Prostate gland (tissue), 2 donors: ENCODE results near the gene SLC28A1.

ENCODE experiments used
- POLR2A ChIP-seq: fragments of 450-650 bp; IDR thresholded peaks from one replicate; pipeline ENCODE4 v1.6.1; 2016; ENCODE audit warnings: antibody characterized with exemption, mild to moderate bottlenecking
- POLR2AphosphoS5 ChIP-seq: sonication (generic); formaldehyde crosslinking; IDR thresholded peaks from one replicate; pipeline ENCODE4 v1.6.1; 2017; ENCODE audit warnings: antibody characterized with exemption
- TF ChIP-seq, protein P1 (sequence below), 4 experiments: fragments of 200-600 bp in 2 of 4; fragments of 450-650 bp in 2 of 4; sonication (generic) in 2 of 4; IDR thresholded peaks; 1 replicate in 3 of 4; 2 replicates in 1 of 4; pipeline ENCODE4 v1.5.1; 2016 to 2019; ENCODE audit warnings: antibody characterized with exemption in 4 of 4, mild to moderate bottlenecking in 2 of 4, moderate library complexity in 2 of 4

DNA sequence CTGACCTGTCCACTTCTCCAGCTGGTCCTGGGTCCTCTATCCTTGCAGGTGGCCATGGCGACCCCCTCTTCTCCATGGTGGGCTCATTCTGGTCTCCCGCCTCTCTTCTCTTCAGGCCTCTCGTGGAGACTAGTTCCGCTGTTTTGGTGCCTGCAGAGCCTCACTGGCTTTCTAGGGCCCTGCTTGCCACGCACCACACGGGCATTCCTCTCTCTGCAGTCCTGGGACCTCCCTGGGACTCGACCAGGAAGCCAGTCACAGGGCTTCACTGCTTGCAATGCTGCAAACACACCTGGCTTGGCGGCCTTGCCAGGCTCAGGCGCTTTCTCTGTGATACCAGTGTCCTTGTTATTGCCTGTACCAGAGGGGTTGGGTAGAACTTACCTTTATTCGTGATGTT, 9.1 kb downstream of the SLC28A1 start:
- TF ChIP-seq, protein P1, sequence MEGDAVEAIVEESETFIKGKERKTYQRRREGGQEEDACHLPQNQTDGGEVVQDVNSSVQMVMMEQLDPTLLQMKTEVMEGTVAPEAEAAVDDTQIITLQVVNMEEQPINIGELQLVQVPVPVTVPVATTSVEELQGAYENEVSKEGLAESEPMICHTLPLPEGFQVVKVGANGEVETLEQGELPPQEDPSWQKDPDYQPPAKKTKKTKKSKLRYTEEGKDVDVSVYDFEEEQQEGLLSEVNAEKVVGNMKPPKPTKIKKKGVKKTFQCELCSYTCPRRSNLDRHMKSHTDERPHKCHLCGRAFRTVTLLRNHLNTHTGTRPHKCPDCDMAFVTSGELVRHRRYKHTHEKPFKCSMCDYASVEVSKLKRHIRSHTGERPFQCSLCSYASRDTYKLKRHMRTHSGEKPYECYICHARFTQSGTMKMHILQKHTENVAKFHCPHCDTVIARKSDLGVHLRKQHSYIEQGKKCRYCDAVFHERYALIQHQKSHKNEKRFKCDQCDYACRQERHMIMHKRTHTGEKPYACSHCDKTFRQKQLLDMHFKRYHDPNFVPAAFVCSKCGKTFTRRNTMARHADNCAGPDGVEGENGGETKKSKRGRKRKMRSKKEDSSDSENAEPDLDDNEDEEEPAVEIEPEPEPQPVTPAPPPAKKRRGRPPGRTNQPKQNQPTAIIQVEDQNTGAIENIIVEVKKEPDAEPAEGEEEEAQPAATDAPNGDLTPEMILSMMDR (IDR thresholded peaks at IDR 0.05): no peak
- TF ChIP-seq POLR2A (no peak), POLR2AphosphoS5 (no peak)
